Thyroid gland (tissue), 4 donors: ENCODE data around the gene GLI1. TPM values are rescaled to one million over a fixed set of nuclear protein-coding genes. Genes with fewer than 3 reads are reported as not detected.

Source experiments
- DNase-seq, 2 donors: peaks; one replicate each; pipeline ENCODE4 v3.0.0-alpha.2; 2019
- H3K27ac ChIP-seq, 3 donors: fragments of 200-600 bp; sonication (generic); 1 replicate in 2 of 3; 2 replicates in 1 of 3; pipeline ENCODE4 v1.5.1; 2016 to 2019; ENCODE audit warnings: mild to moderate bottlenecking in 1 of 3, moderate library complexity in 1 of 3
- H3K27me3 ChIP-seq: fragments of 200-600 bp; sonication (generic); one replicate; pipeline ENCODE4 v1.5.1; 2019
- H3K36me3 ChIP-seq, 2 donors: fragments of 200-600 bp; sonication (generic); one replicate each; pipeline ENCODE4 v1.5.1; 2016 to 2019
- H3K4me1 ChIP-seq, 2 donors: fragments of 200-600 bp; sonication (generic); one replicate each; pipeline ENCODE4 v1.5.1; 2017 to 2019
- H3K4me3 ChIP-seq, 3 donors: fragments of 200-600 bp; sonication (generic); replicated peaks in 1 of 3; 1 replicate in 2 of 3; 2 replicates in 1 of 3; pipeline ENCODE4 v1.5.1; 2016; ENCODE audit warnings: mild to moderate bottlenecking in 1 of 3
- H3K9me3 ChIP-seq: fragments of 200-600 bp; sonication (generic); one replicate; pipeline ENCODE4 v1.5.1; 2017
- CTCF ChIP-seq, 6 experiments: fragments of 200-600 bp in 3 of 6; fragments of 450-650 bp in 3 of 6; sonication (generic) in 3 of 6; IDR thresholded peaks; one replicate each; pipeline ENCODE4 v1.5.1; 2016 to 2019; ENCODE audit warnings: antibody characterized with exemption in 6 of 6, mild to moderate bottlenecking in 2 of 6, inconsistent platforms in 1 of 6, moderate library complexity in 1 of 6
- POLR2A ChIP-seq, 2 donors: fragments of 450-650 bp; IDR thresholded peaks; one replicate each; pipeline ENCODE4 v1.6.1; 2017; ENCODE audit warnings: antibody characterized with exemption in 2 of 2, mild to moderate bottlenecking in 2 of 2, moderate library complexity in 1 of 2
- WGBS, 2 donors: methylation state at CpG; one replicate each; pipeline ENCODE4 v1.1.5; 2017; 5-methylcytosine and 5-hydroxymethylcytosine counted together
- intact Hi-C: fragments of 100-400 bp; cut with DNase I; formaldehyde crosslinking; loops from one replicate; pipeline ENCODE4 v1.15.1; 2023
- total RNA-seq, 4 donors: library from RNA; depleted of rRNA; stranded (reverse); fragments of >200 nt; gene quantifications; one replicate each; pipeline ENCODE4 v1.2.3, GENCODE V29; 2016

GLI1 gene
- total RNA-seq, 4 donors from 2014 or later = 1.1 to 2.2 (median 1.6) TPM; not detected in 1

DNA sequence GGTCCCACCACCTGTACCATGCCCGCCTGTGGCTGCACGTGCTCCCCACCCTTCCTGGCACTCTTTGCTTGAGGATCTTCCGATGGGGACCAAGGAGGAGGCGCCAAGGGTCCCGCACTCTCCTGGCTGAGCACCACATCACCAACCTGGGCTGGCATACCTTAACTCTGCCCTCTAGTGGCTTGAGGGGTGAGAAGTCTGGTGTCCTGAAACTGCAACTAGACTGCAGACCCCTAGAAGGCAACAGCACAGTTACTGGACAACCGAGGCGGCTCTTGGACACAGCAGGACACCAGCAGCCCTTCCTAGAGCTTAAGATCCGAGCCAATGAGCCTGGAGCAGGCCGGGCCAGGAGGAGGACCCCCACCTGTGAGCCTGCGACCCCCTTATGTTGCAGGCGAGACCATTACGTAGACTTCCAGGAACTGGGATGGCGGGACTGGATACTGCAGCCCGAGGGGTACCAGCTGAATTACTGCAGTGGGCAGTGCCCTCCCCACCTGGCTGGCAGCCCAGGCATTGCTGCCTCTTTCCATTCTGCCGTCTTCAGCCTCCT lies 3.4 kb upstream of the GLI1 start:
- H3K27ac ChIP-seq = no peak overlapping the region
- no peaks in the 10 kb centered on the region for H3K36me3 ChIP-seq
- intact Hi-C loops = loop anchor here (5.0 kb wide), 1 partner anchor 166 kb away; no protein-coding TSS in a partner anchor
- DNase-seq = peak in 1 of 2 donors; percentile 35
- TF ChIP-seq POLR2A (IDR thresholded peaks at IDR 0.05) (no peak), CTCF (IDR thresholded peaks at IDR 0.05) (peak; percentile 23 to 63 (median 42))
- H3K9me3 ChIP-seq = no peaks in the 10 kb centered on the region
- 16 to 29% methylated on average over 8 to 9 of the region's 15 CpGs for WGBS, 2 donors
- H3K27me3 ChIP-seq = no peaks in the 10 kb centered on the region
- H3K4me1 ChIP-seq = peaks cover 13 to 20% of the 10 kb centered on the region in 2 donors
- H3K4me3 ChIP-seq = no peak overlapping the region

DNA sequence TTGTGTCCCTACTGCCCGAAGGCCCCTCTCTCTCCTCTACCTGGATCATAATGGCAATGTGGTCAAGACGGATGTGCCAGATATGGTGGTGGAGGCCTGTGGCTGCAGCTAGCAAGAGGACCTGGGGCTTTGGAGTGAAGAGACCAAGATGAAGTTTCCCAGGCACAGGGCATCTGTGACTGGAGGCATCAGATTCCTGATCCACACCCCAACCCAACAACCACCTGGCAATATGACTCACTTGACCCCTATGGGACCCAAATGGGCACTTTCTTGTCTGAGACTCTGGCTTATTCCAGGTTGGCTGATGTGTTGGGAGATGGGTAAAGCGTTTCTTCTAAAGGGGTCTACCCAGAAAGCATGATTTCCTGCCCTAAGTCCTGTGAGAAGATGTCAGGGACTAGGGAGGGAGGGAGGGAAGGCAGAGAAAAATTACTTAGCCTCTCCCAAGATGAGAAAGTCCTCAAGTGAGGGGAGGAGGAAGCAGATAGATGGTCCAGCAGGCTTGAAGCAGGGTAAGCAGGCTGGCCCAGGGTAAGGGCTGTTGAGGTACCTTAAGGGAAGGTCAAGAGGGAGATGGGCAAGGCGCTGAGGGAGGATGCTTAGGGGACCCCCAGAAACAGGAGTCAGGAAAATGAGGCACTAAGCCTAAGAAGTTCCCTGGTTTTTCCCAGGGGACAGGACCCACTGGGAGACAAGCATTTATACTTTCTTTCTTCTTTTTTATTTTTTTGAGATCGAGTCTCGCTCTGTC lies 2.7 kb upstream of the GLI1 start:
- Histone ChIP-seq H3K9me3 (no peaks in the 10 kb centered on the region), H3K36me3 (no peaks in the 10 kb centered on the region), H3K27ac (no peak overlapping the region), H3K4me3 (no peak overlapping the region), H3K27me3 (no peaks in the 10 kb centered on the region), H3K4me1 (peaks cover 19 to 23% of the 10 kb centered on the region in 2 donors)
- DNase-seq = no peak
- TF ChIP-seq POLR2A (IDR thresholded peaks at IDR 0.05) (no peak), CTCF (IDR thresholded peaks at IDR 0.05) (no peak)
- intact Hi-C loops = loop anchor here (5.0 kb wide), 1 partner anchor 165 kb away; no protein-coding TSS in a partner anchor
- WGBS, 2 donors = 81 to 86% methylated on average over 6 of the region's 6 CpGs

GRCh38 chr12:57458665-57459054 lies 925 bp upstream of the GLI1 start:
- no peak for DNase-seq
- intact Hi-C loops = loop anchor here (5.0 kb wide), 1 partner anchor 164 kb away; no protein-coding TSS in a partner anchor
- TF ChIP-seq CTCF (IDR thresholded peaks at IDR 0.05) (no peak), POLR2A (IDR thresholded peaks at IDR 0.05) (no peak)
- Histone ChIP-seq H3K36me3 (no peaks in the 10 kb centered on the region), H3K27me3 (no peaks in the 10 kb centered on the region), H3K4me3 (peak overlapping the region in 1 of 3 donors; percentile 71), H3K9me3 (no peaks in the 10 kb centered on the region), H3K27ac (peak overlapping the region; percentile 44 to 59 (median 49)), H3K4me1 (peaks cover 21 to 23% of the 10 kb centered on the region in 2 donors)
- WGBS, 2 donors = 26 to 27% methylated on average over 3 of the region's 3 CpGs

- no peaks in the 10 kb centered on the region for H3K36me3 ChIP-seq
- H3K27me3 ChIP-seq = no peaks in the 10 kb centered on the region
- H3K9me3 ChIP-seq = no peaks in the 10 kb centered on the region
- TF ChIP-seq CTCF (IDR thresholded peaks at IDR 0.05) = peak; percentile 90 to 98 (median 96)
- peak in 1 of 2 donors; percentile 20 for TF ChIP-seq POLR2A (IDR thresholded peaks at IDR 0.05)
- peaks cover 21 to 23% of the 10 kb centered on the region in 2 donors for H3K4me1 ChIP-seq
- peak overlapping the region; percentile 44 to 59 (median 49) for H3K27ac ChIP-seq
- intact Hi-C loops = loop anchor here (5.0 kb wide), 1 partner anchor 163 kb away; no protein-coding TSS in a partner anchor
- H3K4me3 ChIP-seq = peak overlapping the region; percentile 7 to 82 (median 71)
- WGBS, 2 donors = 1% methylated on average over 23 of the region's 24 CpGs
- DNase-seq = peak; percentile 91 to 94
These were observed 383 bp upstream of the GLI1 start for GRCh38 chr12:57459055-57459749.
